HEK293 (cell line): ENCODE measurements around the gene FTO.

Experiments
- CTCF ChIA-PET: fragments of 350-600 bp; formaldehyde crosslinking; extraction: SDS; loops from one replicate; lab custom pipeline; 2021; ENCODE audit warnings: antibody characterized with exemption; lab: Yijun Ruan, JAX
- POLR2A ChIA-PET: fragments of 300-600 bp; formaldehyde crosslinking; extraction: SDS; loops from one replicate; lab custom pipeline; 2020; ENCODE audit warnings: antibody characterized with exemption, inconsistent platforms; lab: Yijun Ruan, JAX
- H3K27ac ChIP-seq: fragments of 200-500 bp; sonication (Bioruptor generic); 2 replicates; pipeline ENCODE4 v1.5.1; 2014; ENCODE audit warnings: low read depth, low read length, control low read depth, inconsistent platforms; ENCODE audit errors: extremely low read depth
- H3K36me3 ChIP-seq, 2 experiments: fragments of 200-500 bp in 1 of 2; sonication (Bioruptor generic) in 1 of 2; 1 replicate in 1 of 2; 2 replicates in 1 of 2; pipeline ENCODE4 v1.5.1; 2014 to 2017; ENCODE audit warnings: inconsistent platforms in 2 of 2, low read length in 2 of 2; ENCODE audit not compliant: control insufficient read depth in 2 of 2, insufficient read depth in 1 of 2
- H3K4me1 ChIP-seq: fragments of 200-500 bp; sonication (Bioruptor generic); 2 replicates; pipeline ENCODE4 v1.5.1; 2014; ENCODE audit warnings: mild to moderate bottlenecking, low read length, inconsistent platforms; ENCODE audit not compliant: control insufficient read depth, insufficient read depth
- H3K4me3 ChIP-seq: 2 replicates; pipeline ENCODE4 v1.5.1; 2011; ENCODE audit warnings: low read depth, mild to moderate bottlenecking, control low read depth, low read length, moderate library complexity
- H3K9me3 ChIP-seq: fragments of 200-500 bp; sonication (Bioruptor generic); 2 replicates; pipeline ENCODE4 v1.5.1; 2014; ENCODE audit warnings: low read depth, low read length, inconsistent platforms; ENCODE audit not compliant: control insufficient read depth, insufficient read depth
- BCL6B ChIP-seq: fragments of 450-650 bp; formaldehyde crosslinking; IDR thresholded peaks from 2 replicates; pipeline ENCODE4 v1.5.1; 2017; ENCODE audit warnings: missing biosample characterization, missing genetic modification characterization
- FEZF1 ChIP-seq: fragments of 450-650 bp; formaldehyde crosslinking; IDR thresholded peaks from 2 replicates; pipeline ENCODE4 v1.5.1; 2016; ENCODE audit warnings: missing biosample characterization, missing genetic modification characterization
- GLIS1 ChIP-seq: fragments of 450-650 bp; formaldehyde crosslinking; IDR thresholded peaks from 2 replicates; pipeline ENCODE4 v1.5.1; 2016; ENCODE audit warnings: missing biosample characterization, missing genetic modification characterization
- KLF17 ChIP-seq: fragments of 450-650 bp; formaldehyde crosslinking; IDR thresholded peaks from 2 replicates; pipeline ENCODE4 v1.5.1; 2016; ENCODE audit warnings: missing biosample characterization, missing genetic modification characterization
- OSR2 ChIP-seq: fragments of 450-650 bp; formaldehyde crosslinking; IDR thresholded peaks from 2 replicates; pipeline ENCODE4 v1.5.1; 2016; ENCODE audit warnings: missing biosample characterization, missing genetic modification characterization
- OVOL3 ChIP-seq: fragments of 450-650 bp; formaldehyde crosslinking; IDR thresholded peaks from 2 replicates; pipeline ENCODE4 v1.5.1; 2016; ENCODE audit warnings: missing biosample characterization, missing genetic modification characterization
- SP3 ChIP-seq: fragments of 450-650 bp; formaldehyde crosslinking; IDR thresholded peaks from 2 replicates; pipeline ENCODE4 v1.5.1; 2016; ENCODE audit warnings: missing biosample characterization, missing genetic modification characterization
- TSHZ1 ChIP-seq: fragments of 450-650 bp; formaldehyde crosslinking; IDR thresholded peaks from 2 replicates; pipeline ENCODE4 v1.5.1; 2016; ENCODE audit warnings: missing biosample characterization, missing genetic modification characterization, borderline replicate concordance
- WT1 ChIP-seq: fragments of 450-650 bp; formaldehyde crosslinking; IDR thresholded peaks from 2 replicates; pipeline ENCODE4 v1.5.1; 2016; ENCODE audit warnings: missing biosample characterization, missing genetic modification characterization
- ZNF132 ChIP-seq: fragments of 450-650 bp; formaldehyde crosslinking; IDR thresholded peaks from 2 replicates; pipeline ENCODE4 v1.5.1; 2017; ENCODE audit warnings: missing biosample characterization, missing genetic modification characterization, borderline replicate concordance
- ZNF140 ChIP-seq: fragments of 450-650 bp; formaldehyde crosslinking; IDR thresholded peaks from 2 replicates; pipeline ENCODE4 v1.5.1; 2016; ENCODE audit warnings: missing biosample characterization, missing genetic modification characterization
- ZNF175 ChIP-seq: fragments of 450-650 bp; formaldehyde crosslinking; IDR thresholded peaks from 2 replicates; pipeline ENCODE4 v1.5.1; 2016; ENCODE audit warnings: missing biosample characterization, missing genetic modification characterization
- ZNF214 ChIP-seq: fragments of 450-650 bp; formaldehyde crosslinking; IDR thresholded peaks from 2 replicates; pipeline ENCODE4 v1.5.1; 2017; ENCODE audit warnings: missing biosample characterization, mild to moderate bottlenecking, missing genetic modification characterization, borderline replicate concordance
- ZNF266 ChIP-seq: fragments of 450-650 bp; formaldehyde crosslinking; IDR thresholded peaks from 2 replicates; pipeline ENCODE4 v1.5.1; 2016; ENCODE audit warnings: missing biosample characterization, missing genetic modification characterization, low read depth
- ZNF335 ChIP-seq: fragments of 450-650 bp; formaldehyde crosslinking; conservative IDR thresholded peaks from 2 replicates; pipeline ENCODE4 v1.5.1; 2016; ENCODE audit warnings: missing biosample characterization, missing genetic modification characterization
- ZNF350 ChIP-seq: fragments of 450-650 bp; formaldehyde crosslinking; IDR thresholded peaks from 2 replicates; pipeline ENCODE4 v1.5.0; 2017; ENCODE audit warnings: missing biosample characterization, mild to moderate bottlenecking, missing genetic modification characterization
- ZNF37A ChIP-seq: fragments of 450-650 bp; IDR thresholded peaks from 2 replicates; pipeline ENCODE4 v1.5.1; 2018; ENCODE audit warnings: missing biosample characterization, missing genetic modification characterization
- ZNF404 ChIP-seq: fragments of 450-650 bp; formaldehyde crosslinking; IDR thresholded peaks from 2 replicates; pipeline ENCODE4 v1.5.1; 2017; ENCODE audit warnings: missing biosample characterization, missing genetic modification characterization
- ZNF423 ChIP-seq: fragments of 450-650 bp; formaldehyde crosslinking; IDR thresholded peaks from 2 replicates; pipeline ENCODE4 v1.5.1; 2016; ENCODE audit warnings: missing biosample characterization, missing genetic modification characterization
- ZNF426 ChIP-seq: fragments of 450-650 bp; formaldehyde crosslinking; IDR thresholded peaks from 2 replicates; pipeline ENCODE4 v1.5.1; 2017; ENCODE audit warnings: missing biosample characterization, missing genetic modification characterization, mild to moderate bottlenecking, inconsistent platforms, moderate library complexity
- ZNF433 ChIP-seq: fragments of 450-650 bp; formaldehyde crosslinking; IDR thresholded peaks from 2 replicates; pipeline ENCODE4 v1.5.1; 2016; ENCODE audit warnings: missing biosample characterization, missing genetic modification characterization, low read depth
- ZNF449 ChIP-seq: fragments of 450-650 bp; formaldehyde crosslinking; IDR thresholded peaks from 2 replicates; pipeline ENCODE4 v1.5.1; 2017; ENCODE audit warnings: missing biosample characterization, mild to moderate bottlenecking, missing genetic modification characterization, moderate library complexity
- ZNF510 ChIP-seq: fragments of 450-650 bp; formaldehyde crosslinking; IDR thresholded peaks from 2 replicates; pipeline ENCODE4 v1.5.1; 2018; ENCODE audit warnings: mild to moderate bottlenecking, missing genetic modification characterization, missing biosample characterization; ENCODE audit not compliant: insufficient replicate concordance
- ZNF623 ChIP-seq: fragments of 450-650 bp; formaldehyde crosslinking; IDR thresholded peaks from 2 replicates; pipeline ENCODE4 v1.5.1; 2016; ENCODE audit warnings: missing biosample characterization, missing genetic modification characterization
- ZNF692 ChIP-seq: fragments of 450-650 bp; formaldehyde crosslinking; IDR thresholded peaks from 2 replicates; pipeline ENCODE4 v1.5.1; 2016; ENCODE audit warnings: missing biosample characterization, missing genetic modification characterization
- ZNF704 ChIP-seq: fragments of 450-650 bp; formaldehyde crosslinking; IDR thresholded peaks from 2 replicates; pipeline ENCODE4 v1.5.1; 2016; ENCODE audit warnings: missing biosample characterization, missing genetic modification characterization
- ZNF76 ChIP-seq: fragments of 450-650 bp; formaldehyde crosslinking; IDR thresholded peaks from 2 replicates; pipeline ENCODE4; 2016; ENCODE audit warnings: low read depth, missing biosample characterization, missing genetic modification characterization, borderline replicate concordance
- ZNF843 ChIP-seq: fragments of 450-650 bp; formaldehyde crosslinking; IDR thresholded peaks from 2 replicates; pipeline ENCODE4 v1.5.1; 2016; ENCODE audit warnings: missing biosample characterization, missing genetic modification characterization

Gene FTO

GRCh38 chr16:54050459-54051210 is 346.7 kb downstream of the FTO start:
- H3K9me3 ChIP-seq, result no peaks in the 10 kb centered on the region
- H3K4me1 ChIP-seq, result peaks cover 24% of the 10 kb centered on the region
- H3K4me3 ChIP-seq, result no peak overlapping the region
- no peaks in the 10 kb centered on the region for H3K36me3 ChIP-seq
- ChIA-PET POLR2A (no interaction called here), CTCF (interaction anchor here (0.5 to 0.7 kb wide), 2 partner anchors 10 to 159 kb away, joined by 3 read pairs; no protein-coding TSS in a partner anchor)
- peak overlapping the region; percentile 61 for H3K27ac ChIP-seq
- TF ChIP-seq ZNF433 (tag by site-specific recombination) (no peak), TSHZ1 (tag by site-specific recombination) (no peak), ZNF350 (tag by site-specific recombination) (no peak; the same call in 1 of the 2 replicates), ZNF510 (no peak), ZNF37A (no peak), KLF17 (tag by site-specific recombination) (no peak), BCL6B (tag by site-specific recombination) (peak; percentile 89), ZNF423 (tag by site-specific recombination) (no peak), ZNF335 (tag by site-specific recombination) (no peak), ZNF704 (tag by site-specific recombination) (no peak), ZNF843 (tag by site-specific recombination) (peak; percentile 95), ZNF404 (no peak), ZNF140 (tag by site-specific recombination) (no peak), ZNF214 (no peak), FEZF1 (peak; percentile 91), ZNF692 (tag by site-specific recombination) (peak; percentile 87), OVOL3 (peak; percentile 53; the same call in 1 of the 2 replicates), ZNF132 (no peak), ZNF76 (tag by site-specific recombination) (no peak), ZNF175 (tag by site-specific recombination) (no peak), SP3 (tag by site-specific recombination) (no peak), ZNF623 (no peak), ZNF426 (tag by site-specific recombination) (no peak), WT1 (tag by site-specific recombination) (peak; percentile 76), OSR2 (tag by site-specific recombination) (peak; percentile 64), ZNF266 (tag by site-specific recombination) (no peak), GLIS1 (tag by site-specific recombination) (peak; percentile 22; the same call in 1 of the 2 replicates), ZNF449 (no peak)
